Gastrocnemius medialis (tissue), 4 donors: ENCODE results near the gene AUTS2.

Experiments used
- POLR2A ChIP-seq, 2 donors: fragments of 450-650 bp; IDR thresholded peaks; one replicate each; pipeline ENCODE4 v1.6.1; 2017; ENCODE audit warnings: antibody characterized with exemption in 2 of 2, mild to moderate bottlenecking in 2 of 2, moderate library complexity in 2 of 2
- TF ChIP-seq, protein P1 (sequence below), 5 experiments: fragments of 450-650 bp in 3 of 5; fragments of 200-600 bp in 2 of 5; sonication (generic) in 2 of 5; IDR thresholded peaks in 4 of 5; conservative IDR thresholded peaks in 1 of 5; 1 replicate in 4 of 5; 2 replicates in 1 of 5; pipeline ENCODE4 v1.5.1; 2016 to 2019; ENCODE audit warnings: antibody characterized with exemption in 5 of 5, mild to moderate bottlenecking in 3 of 5, moderate library complexity in 3 of 5

DNA sequence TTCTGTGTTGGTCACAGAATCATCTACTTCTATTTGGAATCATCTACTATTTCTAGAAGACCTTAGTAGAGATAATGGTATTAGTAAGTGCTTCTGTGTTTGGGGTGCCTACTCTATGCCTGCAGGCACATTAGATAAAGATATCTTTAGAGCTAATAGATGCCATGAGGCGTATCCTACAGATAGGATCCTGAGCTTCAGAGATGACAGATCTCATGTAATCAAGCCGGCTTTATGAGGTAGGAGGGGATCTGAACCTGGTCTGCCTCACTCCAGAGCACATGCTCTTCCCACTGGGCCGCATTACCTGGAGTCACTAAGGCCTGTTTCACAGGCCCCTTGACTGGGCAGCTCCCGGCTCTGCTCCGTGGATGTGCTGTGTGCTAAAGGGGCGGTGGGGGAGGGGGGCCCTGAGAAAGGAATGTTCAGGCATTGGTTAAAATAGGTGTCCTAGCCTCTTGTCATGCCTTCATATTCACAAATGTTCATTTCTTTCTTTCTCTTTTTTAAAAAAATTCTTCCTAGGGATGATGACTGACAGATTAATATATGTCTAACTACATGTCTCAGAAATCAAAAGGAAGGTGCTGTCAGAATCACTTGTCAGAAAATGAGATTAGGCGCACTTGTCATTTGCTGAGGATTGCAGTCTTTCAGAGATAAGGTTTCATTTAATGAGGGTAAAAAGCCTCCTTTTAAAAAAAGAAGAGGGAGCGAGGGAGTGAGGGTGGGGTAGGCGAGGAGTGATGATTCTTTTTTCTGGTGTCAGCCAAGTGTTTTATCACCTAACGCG, 1075.7 kb downstream of the AUTS2 start:
- TF ChIP-seq, protein P1, sequence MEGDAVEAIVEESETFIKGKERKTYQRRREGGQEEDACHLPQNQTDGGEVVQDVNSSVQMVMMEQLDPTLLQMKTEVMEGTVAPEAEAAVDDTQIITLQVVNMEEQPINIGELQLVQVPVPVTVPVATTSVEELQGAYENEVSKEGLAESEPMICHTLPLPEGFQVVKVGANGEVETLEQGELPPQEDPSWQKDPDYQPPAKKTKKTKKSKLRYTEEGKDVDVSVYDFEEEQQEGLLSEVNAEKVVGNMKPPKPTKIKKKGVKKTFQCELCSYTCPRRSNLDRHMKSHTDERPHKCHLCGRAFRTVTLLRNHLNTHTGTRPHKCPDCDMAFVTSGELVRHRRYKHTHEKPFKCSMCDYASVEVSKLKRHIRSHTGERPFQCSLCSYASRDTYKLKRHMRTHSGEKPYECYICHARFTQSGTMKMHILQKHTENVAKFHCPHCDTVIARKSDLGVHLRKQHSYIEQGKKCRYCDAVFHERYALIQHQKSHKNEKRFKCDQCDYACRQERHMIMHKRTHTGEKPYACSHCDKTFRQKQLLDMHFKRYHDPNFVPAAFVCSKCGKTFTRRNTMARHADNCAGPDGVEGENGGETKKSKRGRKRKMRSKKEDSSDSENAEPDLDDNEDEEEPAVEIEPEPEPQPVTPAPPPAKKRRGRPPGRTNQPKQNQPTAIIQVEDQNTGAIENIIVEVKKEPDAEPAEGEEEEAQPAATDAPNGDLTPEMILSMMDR (IDR thresholded peaks at IDR 0.05 in 4 of 5, conservative IDR thresholded peaks at IDR 0.05 in 1 of 5): no peak
- TF ChIP-seq POLR2A (IDR thresholded peaks at IDR 0.05): no peak
